ENCODE results near the gene DLG5.

DLG5 gene

DNA sequence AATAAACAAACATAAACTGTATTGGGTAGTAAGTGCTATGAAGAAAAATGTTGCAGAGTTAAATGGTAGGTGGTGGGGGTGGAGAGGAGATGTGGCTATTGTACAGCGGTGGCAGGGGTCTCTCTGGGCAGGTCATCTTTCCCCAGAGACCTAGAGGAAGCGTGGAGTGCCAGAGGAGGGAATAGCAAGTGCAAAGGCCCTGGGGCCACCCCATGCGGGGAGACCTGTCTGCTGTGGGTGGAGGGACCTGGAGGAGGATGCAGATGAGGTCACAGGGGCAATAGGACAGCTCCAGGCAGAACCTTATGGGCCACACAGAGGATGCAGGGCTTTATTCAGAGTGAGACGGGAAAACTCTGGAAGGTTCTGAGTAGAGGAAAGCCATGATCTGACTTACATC, 47.5 kb downstream of the DLG5 start:
- no CpG with 5 or more reads among the region's 4 CpGs for WGBS (ENCODE audit: extremely low coverage, insufficient coverage, insufficient read length)
- Histone ChIP-seq H3K9ac (ENCODE audit: low read length) (no peak overlapping the region), H4K12ac (ENCODE audit: low read depth, low read length) (no peak overlapping the region), H2BK120ac (ENCODE audit: insufficient read depth, low read length, poor library complexity) (no peak overlapping the region), H3K4me1 (ENCODE audit: control insufficient read depth in 1 of 2, insufficient read depth in 2 of 2, low read length in 2 of 2) (peaks cover 22 to 32% of the 10 kb centered on the region in 2 experiments), H3K14ac (ENCODE audit: low read length) (no peak overlapping the region), H2AK5ac (ENCODE audit: low read length) (no peak overlapping the region), H3K79me2 (ENCODE audit: control insufficient read depth, insufficient read depth, low read length, poor library complexity) (peaks cover 6% of the 10 kb centered on the region), H3K18ac (ENCODE audit: low read length) (no peak overlapping the region), H4K91ac (ENCODE audit: low read depth, low read length) (no peak overlapping the region), H3K27ac (ENCODE audit: low read depth, low read length) (no peak overlapping the region), H3K27me3 (ENCODE audit: insufficient read depth, low read length) (no peaks in the 10 kb centered on the region), H3K9me3 (ENCODE audit: insufficient read depth, low read depth, low read length) (no peaks in the 10 kb centered on the region), H4K8ac (ENCODE audit: low read depth, low read length) (no peak overlapping the region), H3K4me2 (ENCODE audit: low read length) (no peak overlapping the region), H3K36me3 (ENCODE audit: control insufficient read depth in 1 of 2, insufficient read depth in 2 of 2, low read length in 2 of 2) (peaks cover 4 to 6% of the 10 kb centered on the region in 2 experiments), H2AFZ (ENCODE audit: insufficient read depth, low read length, poor library complexity) (no peak overlapping the region), H3K4ac (ENCODE audit: low read depth, low read length) (no peak overlapping the region), H3K4me3 (ENCODE audit: low read depth, low read length) (no peak overlapping the region), H2BK12ac (ENCODE audit: low read length) (no peak overlapping the region), H3K23ac (ENCODE audit: low read length) (no peak overlapping the region), H2BK5ac (ENCODE audit: low read depth, low read length, poor library complexity) (no peak overlapping the region), H3K79me1 (ENCODE audit: low read length) (peaks cover 7% of the 10 kb centered on the region)
- DNase-seq, result no peak

DNA sequence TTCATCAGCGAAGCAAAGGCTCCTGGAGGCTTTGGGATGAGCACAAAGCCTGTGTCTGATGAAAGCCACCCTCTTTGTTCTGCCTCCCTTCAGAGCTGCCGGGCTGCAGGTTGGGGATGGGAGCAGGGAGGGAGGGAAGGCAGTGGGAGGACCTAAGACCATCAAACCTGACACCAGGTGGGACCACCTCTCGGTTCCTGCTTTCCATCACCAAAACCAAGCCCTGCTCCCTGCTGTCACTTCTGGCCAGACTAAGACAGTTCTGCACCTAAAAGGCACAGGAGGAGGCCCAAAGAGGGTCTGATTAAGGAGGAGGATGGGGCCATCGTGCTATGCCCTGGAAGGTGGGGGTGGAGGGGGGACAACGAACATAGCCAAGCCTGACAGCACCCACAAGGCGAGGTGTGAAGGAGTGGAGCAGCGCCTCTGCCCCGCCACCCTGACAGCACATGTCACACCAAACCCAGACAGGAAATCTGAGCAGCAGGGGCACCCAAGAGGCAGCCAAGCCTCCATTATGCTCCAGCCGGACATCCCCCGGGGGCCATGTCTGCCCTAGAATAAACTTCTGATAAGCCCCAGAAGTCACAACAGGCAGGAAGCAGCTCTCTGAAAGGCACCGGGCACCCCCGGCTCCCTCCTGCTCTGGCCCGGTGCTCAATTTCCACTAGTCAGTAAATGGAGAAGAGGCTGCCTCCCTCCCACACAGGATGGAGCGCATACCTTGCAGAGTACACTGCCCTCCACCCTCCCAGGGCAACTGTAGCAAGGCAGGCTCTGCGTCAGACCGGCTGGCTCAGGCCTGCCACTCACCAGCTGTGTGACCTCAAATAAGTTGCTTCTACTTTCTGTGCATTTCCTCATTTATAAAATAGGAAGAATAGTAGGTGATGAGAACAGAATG, 48.9 kb downstream of the DLG5 start:
- H2AK5ac ChIP-seq (ENCODE audit: low read length), result peak overlapping the region; percentile 40
- peak overlapping the region; percentile 31 for H3K18ac ChIP-seq (ENCODE audit: low read length)
- peaks cover 6% of the 10 kb centered on the region for H3K79me2 ChIP-seq (ENCODE audit: control insufficient read depth, insufficient read depth, low read length, poor library complexity)
- peak overlapping the region; percentile 24 for H3K4ac ChIP-seq (ENCODE audit: low read depth, low read length)
- H3K4me2 ChIP-seq (ENCODE audit: low read length), result no peak overlapping the region
- peak overlapping the region; percentile 69 for H3K27ac ChIP-seq (ENCODE audit: low read depth, low read length)
- peaks cover 8% of the 10 kb centered on the region for H3K79me1 ChIP-seq (ENCODE audit: low read length)
- no peak overlapping the region for H3K9ac ChIP-seq (ENCODE audit: low read length)
- peak overlapping the region; percentile 51 for H4K91ac ChIP-seq (ENCODE audit: low read depth, low read length)
- H4K12ac ChIP-seq (ENCODE audit: low read depth, low read length), result no peak overlapping the region
- H3K23ac ChIP-seq (ENCODE audit: low read length), result no peak overlapping the region
- no peaks in the 10 kb centered on the region for H3K27me3 ChIP-seq (ENCODE audit: insufficient read depth, low read length)
- no CpG with 5 or more reads among the region's 16 CpGs for WGBS (ENCODE audit: extremely low coverage, insufficient coverage, insufficient read length)
- H2BK120ac ChIP-seq (ENCODE audit: insufficient read depth, low read length, poor library complexity), result peak overlapping the region; percentile 28
- DNase-seq, result no peak
- H3K9me3 ChIP-seq (ENCODE audit: insufficient read depth, low read depth, low read length), result no peaks in the 10 kb centered on the region
- peaks cover 28 to 37% of the 10 kb centered on the region in 2 experiments for H3K4me1 ChIP-seq (ENCODE audit: control insufficient read depth in 1 of 2, insufficient read depth in 2 of 2, low read length in 2 of 2)
- H4K8ac ChIP-seq (ENCODE audit: low read depth, low read length), result no peak overlapping the region
- no peak overlapping the region for H2AFZ ChIP-seq (ENCODE audit: insufficient read depth, low read length, poor library complexity)
- H2BK5ac ChIP-seq (ENCODE audit: low read depth, low read length, poor library complexity), result peak overlapping the region; percentile 20
- peaks cover 5 to 6% of the 10 kb centered on the region in 2 experiments for H3K36me3 ChIP-seq (ENCODE audit: control insufficient read depth in 1 of 2, insufficient read depth in 2 of 2, low read length in 2 of 2)
- peak overlapping the region; percentile 4 for H2BK12ac ChIP-seq (ENCODE audit: low read length)
- peak overlapping the region; percentile 54 for H3K14ac ChIP-seq (ENCODE audit: low read length)
- H3K4me3 ChIP-seq (ENCODE audit: low read depth, low read length), result no peak overlapping the region

DNA sequence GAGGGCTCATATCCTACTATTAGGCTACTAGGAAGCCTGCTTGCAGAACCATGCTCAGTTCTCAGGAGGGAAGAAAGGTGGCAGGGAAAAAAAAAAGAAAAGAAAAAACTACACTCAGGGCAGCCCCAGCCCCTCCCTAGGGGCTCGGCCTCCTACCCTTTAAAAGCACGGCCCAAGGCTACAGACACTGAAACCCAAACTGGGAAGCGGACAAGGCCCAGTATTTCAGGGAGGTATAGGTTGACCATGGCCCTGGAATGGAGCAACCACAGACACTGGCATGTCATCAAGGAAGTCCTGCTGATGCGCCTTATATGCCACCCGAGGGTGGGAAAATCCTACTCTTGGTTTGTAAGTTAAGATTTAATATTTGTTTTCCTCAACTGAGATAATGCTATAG, 50.8 kb downstream of the DLG5 start:
- peaks cover 8% of the 10 kb centered on the region for H3K79me1 ChIP-seq (ENCODE audit: low read length)
- H3K4ac ChIP-seq (ENCODE audit: low read depth, low read length), result peak overlapping the region; percentile 3
- no CpG with 5 or more reads among the region's 5 CpGs for WGBS (ENCODE audit: extremely low coverage, insufficient coverage, insufficient read length)
- no peak for DNase-seq
- no peak overlapping the region for H2AFZ ChIP-seq (ENCODE audit: insufficient read depth, low read length, poor library complexity)
- H3K27ac ChIP-seq (ENCODE audit: low read depth, low read length), result no peak overlapping the region
- no peak overlapping the region for H3K4me2 ChIP-seq (ENCODE audit: low read length)
- H2BK120ac ChIP-seq (ENCODE audit: insufficient read depth, low read length, poor library complexity), result no peak overlapping the region
- H2BK5ac ChIP-seq (ENCODE audit: low read depth, low read length, poor library complexity), result no peak overlapping the region
- no peak overlapping the region for H4K12ac ChIP-seq (ENCODE audit: low read depth, low read length)
- no peak overlapping the region for H3K4me3 ChIP-seq (ENCODE audit: low read depth, low read length)
- H4K91ac ChIP-seq (ENCODE audit: low read depth, low read length), result no peak overlapping the region
- no peak overlapping the region for H2BK12ac ChIP-seq (ENCODE audit: low read length)
- H3K14ac ChIP-seq (ENCODE audit: low read length), result no peak overlapping the region
- H4K8ac ChIP-seq (ENCODE audit: low read depth, low read length), result no peak overlapping the region
- H3K23ac ChIP-seq (ENCODE audit: low read length), result no peak overlapping the region
- no peak overlapping the region for H3K18ac ChIP-seq (ENCODE audit: low read length)
- H3K79me2 ChIP-seq (ENCODE audit: control insufficient read depth, insufficient read depth, low read length, poor library complexity), result peaks cover 3% of the 10 kb centered on the region
- H2AK5ac ChIP-seq (ENCODE audit: low read length), result no peak overlapping the region
- H3K4me1 ChIP-seq (ENCODE audit: control insufficient read depth in 1 of 2, insufficient read depth in 2 of 2, low read length in 2 of 2), result peaks cover 32 to 37% of the 10 kb centered on the region in 2 experiments
- H3K36me3 ChIP-seq (ENCODE audit: control insufficient read depth in 1 of 2, insufficient read depth in 2 of 2, low read length in 2 of 2), result peaks cover 0 to 4% of the 10 kb centered on the region in 2 experiments
- no peaks in the 10 kb centered on the region for H3K27me3 ChIP-seq (ENCODE audit: insufficient read depth, low read length)
- H3K9ac ChIP-seq (ENCODE audit: low read length), result no peak overlapping the region
- no peaks in the 10 kb centered on the region for H3K9me3 ChIP-seq (ENCODE audit: insufficient read depth, low read depth, low read length)

DNA sequence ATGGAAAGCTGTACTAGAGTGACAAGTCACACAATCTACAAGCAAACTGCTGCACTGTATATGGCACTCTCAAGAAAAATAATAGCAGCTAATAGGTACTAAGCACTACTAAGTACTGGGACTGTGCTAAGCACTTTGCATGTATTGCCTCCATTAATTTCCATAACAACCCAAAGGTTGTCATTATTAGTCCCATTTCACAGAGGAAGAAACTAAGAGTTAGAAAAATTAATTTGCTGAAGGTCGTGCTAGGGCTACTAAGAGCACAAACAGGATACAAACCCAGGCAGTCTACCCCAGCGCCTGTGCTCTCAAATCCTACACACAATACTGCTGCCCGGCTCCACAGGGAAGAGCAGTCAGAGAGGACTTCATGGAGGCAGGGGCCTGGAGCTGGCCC, 51.7 kb downstream of the DLG5 start:
- H3K18ac ChIP-seq (ENCODE audit: low read length), result no peak overlapping the region
- no peak overlapping the region for H3K4me3 ChIP-seq (ENCODE audit: low read depth, low read length)
- H3K9ac ChIP-seq (ENCODE audit: low read length), result no peak overlapping the region
- no peak overlapping the region for H2BK12ac ChIP-seq (ENCODE audit: low read length)
- H3K27ac ChIP-seq (ENCODE audit: low read depth, low read length), result no peak overlapping the region
- H3K4me2 ChIP-seq (ENCODE audit: low read length), result no peak overlapping the region
- no peaks in the 10 kb centered on the region for H3K9me3 ChIP-seq (ENCODE audit: insufficient read depth, low read depth, low read length)
- no peak overlapping the region for H4K8ac ChIP-seq (ENCODE audit: low read depth, low read length)
- DNase-seq, result no peak
- WGBS (ENCODE audit: extremely low coverage, insufficient coverage, insufficient read length), result no CpG with 5 or more reads among the region's 3 CpGs
- H2BK120ac ChIP-seq (ENCODE audit: insufficient read depth, low read length, poor library complexity), result no peak overlapping the region
- no peaks in the 10 kb centered on the region for H3K27me3 ChIP-seq (ENCODE audit: insufficient read depth, low read length)
- H3K79me1 ChIP-seq (ENCODE audit: low read length), result peaks cover 8% of the 10 kb centered on the region
- no peak overlapping the region for H4K12ac ChIP-seq (ENCODE audit: low read depth, low read length)
- peak overlapping the region; percentile 30 for H3K4ac ChIP-seq (ENCODE audit: low read depth, low read length)
- H3K14ac ChIP-seq (ENCODE audit: low read length), result peak overlapping the region; percentile 4
- H2AFZ ChIP-seq (ENCODE audit: insufficient read depth, low read length, poor library complexity), result no peak overlapping the region
- peaks cover 32 to 36% of the 10 kb centered on the region in 2 experiments for H3K4me1 ChIP-seq (ENCODE audit: control insufficient read depth in 1 of 2, insufficient read depth in 2 of 2, low read length in 2 of 2)
- peaks cover 3% of the 10 kb centered on the region for H3K79me2 ChIP-seq (ENCODE audit: control insufficient read depth, insufficient read depth, low read length, poor library complexity)
- peaks cover 0 to 4% of the 10 kb centered on the region in 2 experiments for H3K36me3 ChIP-seq (ENCODE audit: control insufficient read depth in 1 of 2, insufficient read depth in 2 of 2, low read length in 2 of 2)
- H2BK5ac ChIP-seq (ENCODE audit: low read depth, low read length, poor library complexity), result no peak overlapping the region
- no peak overlapping the region for H2AK5ac ChIP-seq (ENCODE audit: low read length)
- no peak overlapping the region for H3K23ac ChIP-seq (ENCODE audit: low read length)
- H4K91ac ChIP-seq (ENCODE audit: low read depth, low read length), result no peak overlapping the region
